ENCODE data around the gene COX4I2.

GRCh38 chr20:31665753-31666152 lies 28.0 kb downstream of the COX4I2 start:
- TF ChIP-seq CTCF (conservative IDR thresholded peaks at IDR 0.05; ENCODE audit: low read depth, low read length) (no peak), FOS (IDR thresholded peaks at IDR 0.05; ENCODE audit: low read depth, low read length) (no peak), POLR2A (IDR thresholded peaks at IDR 0.05; ENCODE audit: low read depth, low read length) (no peak), RAD21 (IDR thresholded peaks at IDR 0.05; ENCODE audit: low read length) (no peak), SMC3 (IDR thresholded peaks at IDR 0.05; ENCODE audit: low read depth, low read length) (no peak), BHLHE40 (IDR thresholded peaks at IDR 0.05; ENCODE audit: low read depth, low read length) (no peak), MXI1 (IDR thresholded peaks at IDR 0.05; ENCODE audit: borderline replicate concordance, low read depth, low read length) (no peak), RFX5 (IDR thresholded peaks at IDR 0.05; ENCODE audit: low read depth, low read length) (no peak), RCOR1 (IDR thresholded peaks at IDR 0.05; ENCODE audit: insufficient replicate concordance, low read length) (no peak), CEBPB (IDR thresholded peaks at IDR 0.05; ENCODE audit: low read depth, low read length) (no peak), MAFK (IDR thresholded peaks at IDR 0.05; ENCODE audit: low read depth, low read length) (no peak), NFE2L2 (IDR thresholded peaks at IDR 0.05; ENCODE audit: low read depth, low read length) (no peak)
